Esophagus squamous epithelium (tissue), 4 donors: ENCODE data around the gene DAZAP2.

Source experiments
- POLR2A ChIP-seq, 4 donors: fragments of 450-650 bp; IDR thresholded peaks; one replicate each; pipeline ENCODE4 v1.6.1; 2017; ENCODE audit warnings: antibody characterized with exemption in 4 of 4, mild to moderate bottlenecking in 4 of 4, moderate library complexity in 3 of 4
- TF ChIP-seq, protein P1 (sequence below), 6 experiments: fragments of 450-650 bp in 4 of 6; fragments of 200-600 bp in 2 of 6; sonication (generic) in 2 of 6; IDR thresholded peaks; one replicate each; pipeline ENCODE4 v1.5.1; 2016 to 2019; ENCODE audit warnings: antibody characterized with exemption in 6 of 6, mild to moderate bottlenecking in 4 of 6, moderate library complexity in 4 of 6

DNA sequence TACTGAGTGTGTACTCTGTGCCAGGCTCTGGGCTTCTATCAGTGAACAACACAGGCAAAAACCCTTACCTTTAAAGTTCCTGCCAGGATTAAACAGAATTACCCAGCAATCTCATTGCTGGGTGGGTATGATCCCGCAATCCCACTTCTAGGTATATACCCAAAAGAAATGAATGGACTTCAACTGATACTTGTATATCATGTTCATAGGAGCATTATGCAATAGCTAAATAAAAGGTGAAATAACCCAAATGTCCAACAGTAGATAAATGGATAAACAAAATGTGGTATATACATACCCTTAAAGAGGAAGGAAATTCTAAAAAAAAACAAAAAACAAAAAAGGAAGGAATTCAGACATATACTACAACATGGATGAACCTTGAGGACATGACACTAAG lies 14.7 kb downstream of the DAZAP2 start:
- TF ChIP-seq, protein P1, sequence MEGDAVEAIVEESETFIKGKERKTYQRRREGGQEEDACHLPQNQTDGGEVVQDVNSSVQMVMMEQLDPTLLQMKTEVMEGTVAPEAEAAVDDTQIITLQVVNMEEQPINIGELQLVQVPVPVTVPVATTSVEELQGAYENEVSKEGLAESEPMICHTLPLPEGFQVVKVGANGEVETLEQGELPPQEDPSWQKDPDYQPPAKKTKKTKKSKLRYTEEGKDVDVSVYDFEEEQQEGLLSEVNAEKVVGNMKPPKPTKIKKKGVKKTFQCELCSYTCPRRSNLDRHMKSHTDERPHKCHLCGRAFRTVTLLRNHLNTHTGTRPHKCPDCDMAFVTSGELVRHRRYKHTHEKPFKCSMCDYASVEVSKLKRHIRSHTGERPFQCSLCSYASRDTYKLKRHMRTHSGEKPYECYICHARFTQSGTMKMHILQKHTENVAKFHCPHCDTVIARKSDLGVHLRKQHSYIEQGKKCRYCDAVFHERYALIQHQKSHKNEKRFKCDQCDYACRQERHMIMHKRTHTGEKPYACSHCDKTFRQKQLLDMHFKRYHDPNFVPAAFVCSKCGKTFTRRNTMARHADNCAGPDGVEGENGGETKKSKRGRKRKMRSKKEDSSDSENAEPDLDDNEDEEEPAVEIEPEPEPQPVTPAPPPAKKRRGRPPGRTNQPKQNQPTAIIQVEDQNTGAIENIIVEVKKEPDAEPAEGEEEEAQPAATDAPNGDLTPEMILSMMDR (IDR thresholded peaks at IDR 0.05), result no peak
- no peak for TF ChIP-seq POLR2A (IDR thresholded peaks at IDR 0.05)
